Measurements from ENCODE around the gene DCXR. TPM values are rescaled to one million over a fixed set of nuclear protein-coding genes. Genes with fewer than 3 reads are reported as not detected.
A peak's percentile ranks its signal among the peaks of the same experiment; 100 is the strongest.

Gene DCXR
- total RNA-seq, 1 experiment from 2014 or later = 306 TPM

DNA sequence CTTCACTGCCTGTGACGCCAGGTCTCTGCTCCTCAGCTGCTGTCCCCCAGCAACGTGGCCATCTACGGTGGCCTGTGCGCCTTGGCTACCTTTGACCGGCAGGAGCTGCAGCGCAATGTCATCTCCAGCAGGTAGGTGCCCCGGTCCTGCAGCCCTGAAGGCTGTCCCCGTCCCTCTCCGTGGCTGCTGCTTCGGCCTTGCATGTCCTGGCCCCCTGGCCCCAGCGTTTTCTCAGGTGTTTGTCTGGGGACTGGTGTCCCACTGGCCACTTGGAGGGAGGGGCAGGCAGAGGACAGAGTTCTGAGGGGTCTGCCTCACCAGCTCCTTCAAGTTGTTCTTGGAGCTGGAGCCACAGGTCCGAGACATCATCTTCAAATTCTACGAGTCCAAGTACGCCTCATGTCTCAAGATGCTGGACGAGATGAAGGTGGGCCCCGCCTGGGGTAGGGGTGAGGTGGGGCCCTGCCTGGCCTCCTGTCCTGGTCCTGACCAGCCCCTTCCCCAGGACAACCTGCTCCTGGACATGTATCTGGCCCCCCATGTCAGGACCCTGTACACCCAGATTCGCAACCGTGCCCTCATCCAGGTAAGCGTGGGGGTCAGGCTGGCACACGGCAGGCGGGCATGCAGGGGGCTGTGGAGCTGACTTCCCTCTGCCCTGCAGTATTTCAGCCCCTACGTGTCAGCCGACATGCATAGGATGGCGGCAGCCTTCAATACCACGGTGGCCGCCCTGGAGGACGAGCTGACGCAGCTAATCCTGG lies 18.6 kb upstream of the DCXR start:
- POLR2A ChIA-PET = no interaction called here
- Histone ChIP-seq H4K20me1 (ENCODE audit: insufficient read depth) (no peaks in the 10 kb centered on the region; the same call in 1 of the 2 replicates), H3K9ac (ENCODE audit: low read length) (no peak overlapping the region), H3K27me3 (ENCODE audit: insufficient read depth, low read length) (no peaks in the 10 kb centered on the region), H3K9me2 (ENCODE audit: insufficient read depth) (no peaks in the 10 kb centered on the region), H3K4me2 (ENCODE audit: low read length) (no peak overlapping the region), H3K4me1 (ENCODE audit: control insufficient read depth in 1 of 2, insufficient read depth in 2 of 2, low read length in 2 of 2) (peaks cover 7 to 24% of the 10 kb centered on the region in 2 experiments; a peak in 3 of 4 replicates), H3K27ac (ENCODE audit: low read depth, low read length) (peak overlapping the region; percentile 36; the same call in 1 of the 2 replicates), H3K36me3 (ENCODE audit: control insufficient read depth in 1 of 2, insufficient read depth in 2 of 2, low read length in 2 of 2) (peaks cover 14 to 60% of the 10 kb centered on the region in 2 experiments), H3K79me2 (ENCODE audit: insufficient read depth, low read length) (peaks cover 27% of the 10 kb centered on the region), H2AFZ (ENCODE audit: low read depth, low read length, poor library complexity, severe bottlenecking) (no peak overlapping the region), H3K9me3 (ENCODE audit: control insufficient read depth in 1 of 2, insufficient read depth in 1 of 2, low read depth in 1 of 2, low read length in 2 of 2) (no peaks in the 10 kb centered on the region), H3K4me3 (replicated peaks in 1 of 2; ENCODE audit: low read depth in 1 of 2, low read length in 2 of 2) (no peak overlapping the region)
- no peak for ATAC-seq
- intact Hi-C loops (cut with micrococcal nuclease) = no loop called here
- no peak for DNase-seq (ENCODE audit: low read depth, low spot score)
- no peak for TF ChIP-seq POLR2A (IDR thresholded peaks at IDR 0.05; ENCODE audit: borderline replicate concordance, extremely low read depth, insufficient read depth, insufficient read length)
- TF ChIP-seq FOSL1 (IDR thresholded peaks at IDR 0.05; ENCODE audit: low read depth) = no peak
- no peak for TF ChIP-seq EZH2 (IDR thresholded peaks at IDR 0.05)
- TF ChIP-seq TCF7L2 (IDR thresholded peaks at IDR 0.05; ENCODE audit: borderline replicate concordance, extremely low read depth, insufficient read depth, insufficient read length) = no peak
- TF ChIP-seq, protein P1, sequence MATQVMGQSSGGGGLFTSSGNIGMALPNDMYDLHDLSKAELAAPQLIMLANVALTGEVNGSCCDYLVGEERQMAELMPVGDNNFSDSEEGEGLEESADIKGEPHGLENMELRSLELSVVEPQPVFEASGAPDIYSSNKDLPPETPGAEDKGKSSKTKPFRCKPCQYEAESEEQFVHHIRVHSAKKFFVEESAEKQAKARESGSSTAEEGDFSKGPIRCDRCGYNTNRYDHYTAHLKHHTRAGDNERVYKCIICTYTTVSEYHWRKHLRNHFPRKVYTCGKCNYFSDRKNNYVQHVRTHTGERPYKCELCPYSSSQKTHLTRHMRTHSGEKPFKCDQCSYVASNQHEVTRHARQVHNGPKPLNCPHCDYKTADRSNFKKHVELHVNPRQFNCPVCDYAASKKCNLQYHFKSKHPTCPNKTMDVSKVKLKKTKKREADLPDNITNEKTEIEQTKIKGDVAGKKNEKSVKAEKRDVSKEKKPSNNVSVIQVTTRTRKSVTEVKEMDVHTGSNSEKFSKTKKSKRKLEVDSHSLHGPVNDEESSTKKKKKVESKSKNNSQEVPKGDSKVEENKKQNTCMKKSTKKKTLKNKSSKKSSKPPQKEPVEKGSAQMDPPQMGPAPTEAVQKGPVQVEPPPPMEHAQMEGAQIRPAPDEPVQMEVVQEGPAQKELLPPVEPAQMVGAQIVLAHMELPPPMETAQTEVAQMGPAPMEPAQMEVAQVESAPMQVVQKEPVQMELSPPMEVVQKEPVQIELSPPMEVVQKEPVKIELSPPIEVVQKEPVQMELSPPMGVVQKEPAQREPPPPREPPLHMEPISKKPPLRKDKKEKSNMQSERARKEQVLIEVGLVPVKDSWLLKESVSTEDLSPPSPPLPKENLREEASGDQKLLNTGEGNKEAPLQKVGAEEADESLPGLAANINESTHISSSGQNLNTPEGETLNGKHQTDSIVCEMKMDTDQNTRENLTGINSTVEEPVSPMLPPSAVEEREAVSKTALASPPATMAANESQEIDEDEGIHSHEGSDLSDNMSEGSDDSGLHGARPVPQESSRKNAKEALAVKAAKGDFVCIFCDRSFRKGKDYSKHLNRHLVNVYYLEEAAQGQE (IDR thresholded peaks at IDR 0.05; ENCODE audit: low read depth) = no peak
- no peak for TF ChIP-seq SIN3A (IDR thresholded peaks at IDR 0.05; ENCODE audit: low read depth)
- TF ChIP-seq ZNF274 (IDR thresholded peaks at IDR 0.05; ENCODE audit: low read depth, low read length) = no peak
- TF ChIP-seq ZFX (IDR thresholded peaks at IDR 0.05) = no peak
- no peak for TF ChIP-seq EGR1 (IDR thresholded peaks at IDR 0.05; ENCODE audit: low read depth)
- RAD21 ChIA-PET (ENCODE audit: low non-redundant PET in 1 of 2, low total read pairs in 2 of 2, uncharacterized antibody in 2 of 2, unreplicated experiment in 2 of 2) = no interaction called here
- BruUV-seq (replicated peaks) = no TSS peak
- CTCF ChIA-PET = interaction anchor here (0.9 kb wide), 1 partner anchor 19 kb away, joined by 3 read pairs; the partner anchor contains the start of gene DCXR
